Motor neuron (in vitro differentiated cells): ENCODE measurements around the gene NAA60. TPM values are rescaled to one million over a fixed set of nuclear protein-coding genes. Genes with fewer than 3 reads are reported as not detected.
"Not testable (repeated sequence)": the region's sequence is repeated elsewhere in the genome, so short reads cannot be mapped to it uniquely, and the experiment has no call there.

Experiments used
- ATAC-seq, 8 experiments: fragments of 200-7000 bp; cut with Tn5 transposase; replicated peaks in 6 of 8; 2 replicates each; pipeline ENCODE4 v1.8.0; 2021; ENCODE audit warnings: mild to moderate bottlenecking in 8 of 8, moderate library complexity in 8 of 8
- H3K27ac ChIP-seq, 2 donors: fragments of 250-450 bp; sonication (Bioruptor Pico); 2 replicates each; pipeline ENCODE4 v1.9.0; 2021; ENCODE audit warnings: antibody characterized with exemption in 2 of 2, mild to moderate bottlenecking in 2 of 2, moderate library complexity in 1 of 2
- H3K4me1 ChIP-seq, 2 donors: fragments of 250-450 bp; sonication (Bioruptor Pico); replicated peaks in 1 of 2; 2 replicates each; pipeline ENCODE4 v1.6.1; 2021; ENCODE audit warnings: antibody characterized with exemption in 2 of 2, mild to moderate bottlenecking in 2 of 2, moderate library complexity in 1 of 2
- H3K4me3 ChIP-seq, 5 donors: fragments of 250-450 bp; sonication (Bioruptor Pico); 2 replicates each; pipeline ENCODE4 v1.9.0; 2021; ENCODE audit warnings: antibody characterized with exemption in 5 of 5, mild to moderate bottlenecking in 5 of 5, moderate library complexity in 4 of 5
- WGBS, 10 experiments: fragments of 450-650 bp; shearing (Covaris generic); methylation state at CpG; one replicate each; pipeline ENCODE4 v1.0.0; 2022; 5-methylcytosine and 5-hydroxymethylcytosine counted together
- in situ Hi-C, 9 experiments: fragments of 400-800 bp; cut with MboI; loops; one replicate each; pipeline ENCODE4 v1.15.0; 2021; ENCODE audit warnings: low sequenced_read_pairs in 9 of 9, low pct_unique_long_range_greater_than_20kb in 2 of 9; ENCODE audit not compliant: unreplicated experiment in 9 of 9
- total RNA-seq, 8 experiments: library from RNA; unstranded; fragments of 300-600 nt; gene quantifications; 2 replicates each; pipeline versions ENCODE4 v1.2.3 to v1.2.4, GENCODE V29; 2022

The NAA60 gene
- total RNA-seq, 8 experiments from 2014 or later: 15.1 to 53.4 (median 25.3) TPM

GRCh38 chr16:3468501-3468900 lies 25.0 kb downstream of the NAA60 start:
- Histone ChIP-seq H3K4me1 (peaks cover 0 to 4% of the 10 kb centered on the region in 2 donors), H3K27ac (no peak overlapping the region), H3K4me3 (no peak overlapping the region)
- in situ Hi-C loops: no loop called here
- no peak for ATAC-seq
- 36 to 100% (median 52%) methylated on average over 1 to 14 of the region's 15 CpGs; no CpG with 5 or more reads in 3 of the 10 experiments for WGBS, 10 experiments

DNA sequence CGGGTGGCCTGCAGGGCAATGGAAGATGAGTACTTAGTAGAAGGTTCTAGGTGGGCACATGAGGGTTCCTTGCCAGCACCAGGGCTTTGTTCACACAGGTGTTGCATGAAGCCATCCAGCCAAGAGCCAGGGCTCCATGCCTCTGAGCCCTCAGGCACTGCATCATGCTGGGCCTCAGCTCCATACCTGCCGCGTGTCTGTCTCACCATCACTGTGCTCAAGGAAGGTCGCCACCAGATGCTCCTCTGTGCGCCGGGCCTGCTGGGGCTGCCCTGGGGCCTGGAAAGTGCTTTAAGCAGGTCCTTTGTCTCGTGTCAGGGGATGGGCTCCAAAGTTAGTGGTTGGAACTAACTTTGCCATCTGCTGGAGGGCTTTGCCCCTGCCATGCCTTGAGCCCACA lies 26.3 kb downstream of the NAA60 start:
- H3K4me3 ChIP-seq: no peak overlapping the region
- H3K4me1 ChIP-seq: peaks cover 0 to 4% of the 10 kb centered on the region in 2 donors
- no peak overlapping the region for H3K27ac ChIP-seq
- in situ Hi-C loops: no loop called here
- ATAC-seq: no peak
- WGBS, 10 experiments: 60 to 100% (median 100%) methylated on average over 1 to 2 of the region's 7 CpGs; no CpG with 5 or more reads in 4 of the 10 experiments

GRCh38 chr16:3470723-3471122 lies 27.2 kb downstream of the NAA60 start:
- no peak for ATAC-seq
- 86 to 100% (median 93%) methylated on average over 3 to 9 of the region's 9 CpGs; no CpG with 5 or more reads in 3 of the 10 experiments for WGBS, 10 experiments

GRCh38 chr16:3471518-3472176 lies 28.2 kb downstream of the NAA60 start:
- no peak overlapping the region for H3K27ac ChIP-seq
- in situ Hi-C loops: no loop called here
- no peak overlapping the region for H3K4me3 ChIP-seq
- no peak for ATAC-seq
- WGBS, 10 experiments: 80 to 100% (median 90%) methylated on average over 2 to 6 of the region's 20 CpGs; no CpG with 5 or more reads in 5 of the 10 experiments
- peaks cover 0 to 4% of the 10 kb centered on the region in 2 donors for H3K4me1 ChIP-seq

More at GRCh38 chr16:3470723-3471122, 27.2 kb downstream of the NAA60 start:
- in situ Hi-C loops: no loop called here
- Histone ChIP-seq H3K4me1 (peaks cover 0 to 4% of the 10 kb centered on the region in 2 donors), H3K4me3 (no peak overlapping the region), H3K27ac (no peak overlapping the region)

DNA sequence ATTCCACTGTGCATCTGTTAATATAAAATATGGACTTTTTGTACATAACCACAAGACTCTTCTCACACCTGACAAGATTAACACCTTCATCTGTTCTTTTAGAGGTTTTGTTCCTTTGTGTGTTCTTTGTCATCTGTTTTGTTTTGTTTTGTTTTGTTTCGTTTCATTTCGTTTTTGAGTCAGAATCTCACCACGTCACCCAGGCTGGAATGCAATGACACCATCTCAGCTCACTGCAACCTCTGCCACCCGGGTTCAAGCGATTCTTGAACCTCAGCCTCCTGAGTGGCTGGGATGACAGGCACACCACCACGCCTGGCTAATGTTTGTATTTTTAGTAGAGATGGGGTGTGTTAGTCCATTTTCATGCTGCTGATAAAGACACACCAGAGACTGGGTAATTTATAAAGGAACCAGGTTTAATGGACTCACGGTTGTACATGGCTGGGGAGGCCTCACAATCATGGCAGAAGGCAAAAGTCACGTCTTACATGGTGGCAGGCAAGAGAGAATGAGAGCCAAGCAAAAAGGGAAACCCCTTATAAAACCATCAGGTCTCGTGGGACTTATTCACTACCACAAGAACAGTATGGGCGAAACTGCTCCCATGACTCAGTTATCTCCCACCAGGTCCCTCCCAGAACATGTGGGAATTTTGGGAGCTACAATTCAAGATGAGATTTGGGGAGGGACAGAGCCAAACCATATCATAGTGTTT lies 29.6 kb downstream of the NAA60 start:
- H3K27ac ChIP-seq: no peak overlapping the region
- in situ Hi-C loops: no loop called here

GRCh38 chr16:3473596-3473943 lies 30.1 kb downstream of the NAA60 start:
- H3K27ac ChIP-seq, in situ Hi-C loops, H3K4me1 ChIP-seq, H3K4me3 ChIP-seq, ATAC-seq: not testable (repeated sequence)
- 100% methylated on average over 1 to 2 of the region's 3 CpGs; no CpG with 5 or more reads in 5 of the 10 experiments for WGBS, 10 experiments

More for the DNA sequence above, 29.6 kb downstream of the NAA60 start:
- H3K4me3 ChIP-seq: no peak overlapping the region
- peaks cover 0 to 4% of the 10 kb centered on the region in 2 donors for H3K4me1 ChIP-seq
- ATAC-seq: peak in 1 of 8 experiments; percentile 10
- WGBS, 10 experiments: 59 to 96% (median 86%) methylated on average over 2 to 9 of the region's 10 CpGs

DNA sequence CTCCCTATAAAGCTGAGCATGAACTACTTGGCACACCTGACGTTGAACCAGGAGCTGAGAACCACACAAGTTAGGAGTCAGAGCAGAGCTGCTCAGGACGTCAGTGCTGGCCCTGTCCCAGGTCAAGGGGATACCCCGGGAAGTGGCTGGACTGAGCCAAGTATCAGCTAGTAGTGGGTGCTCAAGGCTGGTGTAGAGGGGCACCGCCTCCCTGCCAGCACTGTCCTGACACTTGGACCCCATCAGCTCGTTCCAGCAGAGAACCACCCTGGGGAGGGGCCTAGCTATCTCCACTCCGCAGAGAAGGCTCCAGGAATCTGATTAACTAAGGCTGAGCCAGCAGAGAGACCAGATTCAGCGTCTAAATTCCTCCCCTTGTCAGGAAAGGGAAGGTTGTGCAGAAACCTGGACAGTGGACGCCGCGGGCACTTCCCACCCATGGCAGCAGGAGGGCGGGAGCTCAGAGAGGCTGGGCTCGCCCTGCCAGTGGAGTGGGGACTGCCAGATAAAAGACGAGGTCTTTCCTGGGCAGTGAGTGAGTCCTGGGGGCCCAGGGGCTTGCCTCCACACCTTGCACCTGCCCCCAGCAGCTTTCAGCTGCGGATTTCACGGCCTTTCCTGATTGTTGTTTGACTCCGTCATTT lies 30.8 kb downstream of the NAA60 start:
- Histone ChIP-seq H3K27ac (no peak overlapping the region), H3K4me1 (no peaks in the 10 kb centered on the region), H3K4me3 (no peak overlapping the region)
- ATAC-seq: no peak
- WGBS, 10 experiments: 86 to 100% (median 100%) methylated on average over 1 to 12 of the region's 16 CpGs; no CpG with 5 or more reads in 3 of the 10 experiments
- in situ Hi-C loops: no loop called here

GRCh38 chr16:3474870-3475269 lies 31.4 kb downstream of the NAA60 start:
- 92 to 100% (median 96%) methylated on average over 1 to 6 of the region's 7 CpGs; no CpG with 5 or more reads in 3 of the 10 experiments for WGBS, 10 experiments
- H3K27ac ChIP-seq, in situ Hi-C loops, ATAC-seq, H3K4me3 ChIP-seq, H3K4me1 ChIP-seq: not testable (repeated sequence)

GRCh38 chr16:3475604-3476375 lies 32.3 kb downstream of the NAA60 start:
- ATAC-seq: peak in 3 of 8 experiments; percentile 9 to 50 (median 33)
- in situ Hi-C loops: no loop called here
- WGBS, 10 experiments: 30 to 100% (median 92%) methylated on average over 1 to 6 of the region's 29 CpGs; no CpG with 5 or more reads in 5 of the 10 experiments
- no peak overlapping the region for H3K4me3 ChIP-seq
- no peaks in the 10 kb centered on the region for H3K4me1 ChIP-seq
- no peak overlapping the region for H3K27ac ChIP-seq

DNA sequence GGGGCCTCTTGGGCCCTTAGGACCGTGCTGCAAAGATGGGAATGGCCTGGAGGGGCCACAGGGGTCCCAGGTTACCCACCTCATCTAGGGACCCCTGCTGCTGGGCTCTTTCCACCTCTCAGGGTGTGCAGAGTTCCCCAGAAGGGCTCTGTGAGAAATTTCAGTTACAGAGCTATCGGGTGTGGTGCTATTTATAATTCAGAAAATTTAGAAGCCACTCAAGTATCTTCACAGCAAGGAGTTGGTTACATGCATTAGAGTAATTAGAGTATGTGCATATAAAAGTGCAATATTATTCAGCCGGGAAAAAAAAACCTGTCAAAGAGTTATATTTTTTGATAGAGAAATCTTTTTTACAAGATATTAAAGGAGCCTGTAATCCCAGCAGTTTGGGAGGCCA lies 32.9 kb downstream of the NAA60 start:
- H3K4me1 ChIP-seq: no peaks in the 10 kb centered on the region
- H3K27ac ChIP-seq: no peak overlapping the region
- no peak overlapping the region for H3K4me3 ChIP-seq
- 17 to 100% (median 78%) methylated on average over 1 to 3 of the region's 3 CpGs; no CpG with 5 or more reads in 5 of the 10 experiments for WGBS, 10 experiments
- ATAC-seq: peak in 3 of 8 experiments; percentile 51 to 82 (median 60)
- in situ Hi-C loops: no loop called here

DNA sequence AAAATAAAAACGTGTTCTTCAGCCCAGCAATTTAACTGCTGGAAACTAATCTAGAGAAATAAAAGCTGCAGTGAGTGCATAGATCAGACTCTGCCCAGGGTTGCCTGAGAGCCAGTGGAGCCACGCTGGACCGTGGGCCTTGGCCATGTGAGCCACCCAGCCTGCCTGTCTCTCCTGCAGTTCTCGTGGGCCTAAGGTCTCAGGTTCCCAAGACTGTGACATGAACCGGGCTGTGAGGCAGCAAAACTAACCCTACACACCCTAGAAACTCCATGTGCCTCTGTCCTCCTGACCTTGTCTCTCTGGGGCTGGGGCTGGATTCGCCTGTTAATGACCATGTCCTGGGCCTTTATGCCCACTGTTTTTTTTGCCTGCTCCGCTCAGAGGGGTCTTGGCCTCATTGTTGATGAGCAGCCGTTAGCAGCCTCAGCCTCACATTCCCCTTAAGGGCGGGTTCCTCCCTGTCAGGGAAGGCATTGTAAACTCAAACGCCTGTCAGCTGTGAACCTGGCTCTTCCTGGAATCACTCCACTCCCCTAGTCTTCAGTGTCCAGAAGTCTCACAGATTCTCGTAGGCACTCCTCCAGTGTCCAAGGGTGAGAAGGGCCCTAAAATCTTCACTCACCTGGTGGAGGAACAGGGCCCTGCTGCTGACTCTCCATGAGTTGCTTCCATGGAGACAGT lies 34.9 kb downstream of the NAA60 start:
- H3K4me3 ChIP-seq: no peak overlapping the region
- 76 to 97% (median 85%) methylated on average over 1 to 7 of the region's 11 CpGs; no CpG with 5 or more reads in 1 of the 10 experiments for WGBS, 10 experiments
- peak in 3 of 8 experiments; percentile 49 to 61 (median 50) for ATAC-seq
- no peak overlapping the region for H3K27ac ChIP-seq
- H3K4me1 ChIP-seq: no peaks in the 10 kb centered on the region
- in situ Hi-C loops: no loop called here

- in situ Hi-C loops: no loop called here
- no peak for ATAC-seq
- Histone ChIP-seq H3K4me1 (no peaks in the 10 kb centered on the region), H3K4me3 (no peak overlapping the region), H3K27ac (no peak overlapping the region)
- 80 to 100% (median 94%) methylated on average over 1 to 11 of the region's 12 CpGs; no CpG with 5 or more reads in 3 of the 10 experiments for WGBS, 10 experiments
These were observed 36.3 kb downstream of the NAA60 start for GRCh38 chr16:3479654-3480216.
